HepG2 (cell line): Measurements from ENCODE around the gene NUP88. TPM values are rescaled to one million over a fixed set of nuclear protein-coding genes. Genes with fewer than 3 reads are reported as not detected.

ENCODE experiments used
- CEBPB ChIP-seq: IDR thresholded peaks from 2 replicates; pipeline ENCODE4 v1.6.1; 2011; ENCODE audit warnings: low read depth, low read length, improper control_type of control experiment, borderline replicate concordance
- JUND ChIP-seq: sonication (generic); formaldehyde crosslinking; IDR thresholded peaks from 2 replicates; pipeline ENCODE4 v1.8.0; 2022; ENCODE audit warnings: mild to moderate bottlenecking, missing genetic modification reagents
- KDM6A ChIP-seq: IDR thresholded peaks from 2 replicates; pipeline ENCODE4 v1.6.1; 2016; ENCODE audit warnings: low read depth
- PAWR ChIP-seq: sonication (generic); formaldehyde crosslinking; IDR thresholded peaks from 2 replicates; pipeline ENCODE4 v1.4.0; 2020; ENCODE audit warnings: missing genetic modification reagents, mild to moderate bottlenecking, borderline replicate concordance
- POLR2AphosphoS2 ChIP-seq: IDR thresholded peaks from 2 replicates; pipeline ENCODE4 v1.6.1; 2011; ENCODE audit warnings: low read depth, low read length, improper control_type of control experiment
- RBFOX2 ChIP-seq: fragments of 200-400 bp; formaldehyde crosslinking; IDR thresholded peaks from 2 replicates; pipeline ENCODE4 v1.6.1; 2017; ENCODE audit warnings: low read depth, mild to moderate bottlenecking, low read length
- SMARCC2 ChIP-seq: fragments of 450-650 bp; IDR thresholded peaks from 2 replicates; pipeline ENCODE4 v1.6.1; 2017; ENCODE audit warnings: antibody characterized with exemption, mild to moderate bottlenecking
- TEAD2 ChIP-seq: sonication (generic); formaldehyde crosslinking; IDR thresholded peaks from 2 replicates; pipeline ENCODE4 v1.9.0; 2021; ENCODE audit warnings: missing genetic modification reagents
- YEATS4 ChIP-seq: sonication (generic); formaldehyde crosslinking; IDR thresholded peaks from 2 replicates; pipeline ENCODE4 v1.4.0; 2020; ENCODE audit warnings: missing genetic modification reagents, borderline replicate concordance
- ZFP36L1 ChIP-seq: sonication (generic); formaldehyde crosslinking; IDR thresholded peaks from 2 replicates; pipeline ENCODE4 v1.8.0; 2022; ENCODE audit warnings: mild to moderate bottlenecking, missing genetic modification reagents, moderate library complexity
- ZNF619 ChIP-seq: sonication (generic); formaldehyde crosslinking; IDR thresholded peaks from 2 replicates; pipeline ENCODE4 v1.4.0; 2020; ENCODE audit warnings: mild to moderate bottlenecking, missing genetic modification reagents
- polyA plus RNA-seq, 8 experiments: library from polyadenylated mRNA; depleted of rRNA in 3 of 8; stranded (reverse) in 7 of 8; unstranded in 1 of 8; fragments of >200 nt; fragmentation: Illumina TruSeq in 4 of 8; extraction: Trizol in 4 of 8; gene quantifications; 2 replicates each; pipeline versions ENCODE4 v1.2.1 to v1.2.3, GENCODE V29; 2011 to 2016; ENCODE audit warnings: low read depth in 4 of 8, missing spikeins in 1 of 8, mixed read lengths in 1 of 8; ENCODE audit not compliant: insufficient read depth in 1 of 8
- total RNA-seq, 5 experiments: library from RNA; depleted of rRNA; stranded (reverse); fragments of >200 nt; fragmentation: Illumina TruSeq; extraction: Trizol; gene quantifications; 2 replicates each; pipeline ENCODE4 v1.2.3, GENCODE V29; 2016; ENCODE audit warnings: low read depth in 1 of 5
- TF ChIP-seq, protein P1 (sequence below): sonication (generic); formaldehyde crosslinking; IDR thresholded peaks from 2 replicates; pipeline ENCODE4 v1.4.0; 2020; ENCODE audit warnings: missing genetic modification reagents
- TF ChIP-seq, protein P2 (sequence below): sonication (generic); formaldehyde crosslinking; IDR thresholded peaks from 2 replicates; pipeline ENCODE4 v1.4.0; 2020; ENCODE audit warnings: missing genetic modification reagents
- TF ChIP-seq, protein P3 (sequence below): fragments of 450-650 bp; IDR thresholded peaks from 2 replicates; pipeline ENCODE4 v1.6.1; 2016
- TF ChIP-seq, protein P4 (sequence below): sonication (generic); formaldehyde crosslinking; conservative IDR thresholded peaks from 2 replicates; pipeline ENCODE4 v1.4.0; 2020; ENCODE audit warnings: missing genetic modification reagents
- TF ChIP-seq, protein P5 (sequence below): sonication (generic); formaldehyde crosslinking; IDR thresholded peaks from 2 replicates; pipeline ENCODE4 v1.4.0; 2020; ENCODE audit warnings: missing genetic modification reagents

The NUP88 gene
- total and polyA plus RNA-seq, 2 of the 13 experiments (the other 11 are each of a cell fraction or from before 2014, with no cell fraction given): 48.2 to 130 TPM

DNA sequence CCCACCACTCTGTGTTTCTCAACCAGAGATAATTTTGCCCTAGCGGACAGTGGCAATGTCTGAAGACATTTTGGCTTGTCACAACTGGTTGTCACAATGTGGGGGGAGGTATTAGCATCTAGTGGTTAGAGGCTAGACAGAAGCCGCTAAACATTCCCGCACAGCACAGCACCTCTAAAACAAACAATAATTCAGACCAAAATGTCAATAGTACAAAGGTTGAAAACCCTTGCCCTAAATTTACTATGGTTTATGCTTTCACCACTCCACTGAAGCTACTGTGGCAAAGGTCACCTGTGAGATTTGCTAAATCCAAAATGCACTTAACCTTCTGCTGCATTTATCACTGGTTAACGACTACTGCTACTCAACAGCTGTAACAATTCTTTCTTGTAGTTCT lies 14.1 kb downstream of the NUP88 start (continued):
- TF ChIP-seq, protein P1, sequence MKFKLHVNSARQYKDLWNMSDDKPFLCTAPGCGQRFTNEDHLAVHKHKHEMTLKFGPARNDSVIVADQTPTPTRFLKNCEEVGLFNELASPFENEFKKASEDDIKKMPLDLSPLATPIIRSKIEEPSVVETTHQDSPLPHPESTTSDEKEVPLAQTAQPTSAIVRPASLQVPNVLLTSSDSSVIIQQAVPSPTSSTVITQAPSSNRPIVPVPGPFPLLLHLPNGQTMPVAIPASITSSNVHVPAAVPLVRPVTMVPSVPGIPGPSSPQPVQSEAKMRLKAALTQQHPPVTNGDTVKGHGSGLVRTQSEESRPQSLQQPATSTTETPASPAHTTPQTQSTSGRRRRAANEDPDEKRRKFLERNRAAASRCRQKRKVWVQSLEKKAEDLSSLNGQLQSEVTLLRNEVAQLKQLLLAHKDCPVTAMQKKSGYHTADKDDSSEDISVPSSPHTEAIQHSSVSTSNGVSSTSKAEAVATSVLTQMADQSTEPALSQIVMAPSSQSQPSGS (CRISPR knock-in tag): no peak
- TF ChIP-seq CEBPB (0 out of 2 replicates have a peak, but pooled peaks have one; percentile 10), POLR2AphosphoS2 (no peak), PAWR (CRISPR knock-in tag) (no peak), JUND (no peak), SMARCC2 (no peak), ZNF619 (CRISPR knock-in tag) (no peak), TEAD2 (no peak), KDM6A (CRISPR knock-in tag) (peak; percentile 90), RBFOX2 (no peak; the same call in 1 of the 2 replicates), YEATS4 (CRISPR knock-in tag) (no peak), ZFP36L1 (CRISPR knock-in tag) (no peak)
- TF ChIP-seq, protein P2, sequence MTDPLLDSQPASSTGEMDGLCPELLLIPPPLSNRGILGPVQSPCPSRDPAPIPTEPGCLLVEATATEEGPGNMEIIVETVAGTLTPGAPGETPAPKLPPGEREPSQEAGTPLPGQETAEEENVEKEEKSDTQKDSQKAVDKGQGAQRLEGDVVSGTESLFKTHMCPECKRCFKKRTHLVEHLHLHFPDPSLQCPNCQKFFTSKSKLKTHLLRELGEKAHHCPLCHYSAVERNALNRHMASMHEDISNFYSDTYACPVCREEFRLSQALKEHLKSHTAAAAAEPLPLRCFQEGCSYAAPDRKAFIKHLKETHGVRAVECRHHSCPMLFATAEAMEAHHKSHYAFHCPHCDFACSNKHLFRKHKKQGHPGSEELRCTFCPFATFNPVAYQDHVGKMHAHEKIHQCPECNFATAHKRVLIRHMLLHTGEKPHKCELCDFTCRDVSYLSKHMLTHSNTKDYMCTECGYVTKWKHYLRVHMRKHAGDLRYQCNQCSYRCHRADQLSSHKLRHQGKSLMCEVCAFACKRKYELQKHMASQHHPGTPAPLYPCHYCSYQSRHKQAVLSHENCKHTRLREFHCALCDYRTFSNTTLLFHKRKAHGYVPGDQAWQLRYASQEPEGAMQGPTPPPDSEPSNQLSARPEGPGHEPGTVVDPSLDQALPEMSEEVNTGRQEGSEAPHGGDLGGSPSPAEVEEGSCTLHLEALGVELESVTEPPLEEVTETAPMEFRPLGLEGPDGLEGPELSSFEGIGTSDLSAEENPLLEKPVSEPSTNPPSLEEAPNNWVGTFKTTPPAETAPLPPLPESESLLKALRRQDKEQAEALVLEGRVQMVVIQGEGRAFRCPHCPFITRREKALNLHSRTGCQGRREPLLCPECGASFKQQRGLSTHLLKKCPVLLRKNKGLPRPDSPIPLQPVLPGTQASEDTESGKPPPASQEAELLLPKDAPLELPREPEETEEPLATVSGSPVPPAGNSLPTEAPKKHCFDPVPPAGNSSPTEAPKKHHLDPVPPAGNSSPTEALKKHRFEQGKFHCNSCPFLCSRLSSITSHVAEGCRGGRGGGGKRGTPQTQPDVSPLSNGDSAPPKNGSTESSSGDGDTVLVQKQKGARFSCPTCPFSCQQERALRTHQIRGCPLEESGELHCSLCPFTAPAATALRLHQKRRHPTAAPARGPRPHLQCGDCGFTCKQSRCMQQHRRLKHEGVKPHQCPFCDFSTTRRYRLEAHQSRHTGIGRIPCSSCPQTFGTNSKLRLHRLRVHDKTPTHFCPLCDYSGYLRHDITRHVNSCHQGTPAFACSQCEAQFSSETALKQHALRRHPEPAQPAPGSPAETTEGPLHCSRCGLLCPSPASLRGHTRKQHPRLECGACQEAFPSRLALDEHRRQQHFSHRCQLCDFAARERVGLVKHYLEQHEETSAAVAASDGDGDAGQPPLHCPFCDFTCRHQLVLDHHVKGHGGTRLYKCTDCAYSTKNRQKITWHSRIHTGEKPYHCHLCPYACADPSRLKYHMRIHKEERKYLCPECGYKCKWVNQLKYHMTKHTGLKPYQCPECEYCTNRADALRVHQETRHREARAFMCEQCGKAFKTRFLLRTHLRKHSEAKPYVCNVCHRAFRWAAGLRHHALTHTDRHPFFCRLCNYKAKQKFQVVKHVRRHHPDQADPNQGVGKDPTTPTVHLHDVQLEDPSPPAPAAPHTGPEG (CRISPR knock-in tag): no peak
- TF ChIP-seq, protein P3, sequence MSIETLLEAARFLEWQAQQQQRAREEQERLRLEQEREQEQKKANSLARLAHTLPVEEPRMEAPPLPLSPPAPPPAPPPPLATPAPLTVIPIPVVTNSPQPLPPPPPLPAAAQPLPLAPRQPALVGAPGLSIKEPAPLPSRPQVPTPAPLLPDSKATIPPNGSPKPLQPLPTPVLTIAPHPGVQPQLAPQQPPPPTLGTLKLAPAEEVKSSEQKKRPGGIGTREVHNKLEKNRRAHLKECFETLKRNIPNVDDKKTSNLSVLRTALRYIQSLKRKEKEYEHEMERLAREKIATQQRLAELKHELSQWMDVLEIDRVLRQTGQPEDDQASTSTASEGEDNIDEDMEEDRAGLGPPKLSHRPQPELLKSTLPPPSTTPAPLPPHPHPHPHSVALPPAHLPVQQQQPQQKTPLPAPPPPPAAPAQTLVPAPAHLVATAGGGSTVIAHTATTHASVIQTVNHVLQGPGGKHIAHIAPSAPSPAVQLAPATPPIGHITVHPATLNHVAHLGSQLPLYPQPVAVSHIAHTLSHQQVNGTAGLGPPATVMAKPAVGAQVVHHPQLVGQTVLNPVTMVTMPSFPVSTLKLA: no peak
- TF ChIP-seq, protein P4, sequence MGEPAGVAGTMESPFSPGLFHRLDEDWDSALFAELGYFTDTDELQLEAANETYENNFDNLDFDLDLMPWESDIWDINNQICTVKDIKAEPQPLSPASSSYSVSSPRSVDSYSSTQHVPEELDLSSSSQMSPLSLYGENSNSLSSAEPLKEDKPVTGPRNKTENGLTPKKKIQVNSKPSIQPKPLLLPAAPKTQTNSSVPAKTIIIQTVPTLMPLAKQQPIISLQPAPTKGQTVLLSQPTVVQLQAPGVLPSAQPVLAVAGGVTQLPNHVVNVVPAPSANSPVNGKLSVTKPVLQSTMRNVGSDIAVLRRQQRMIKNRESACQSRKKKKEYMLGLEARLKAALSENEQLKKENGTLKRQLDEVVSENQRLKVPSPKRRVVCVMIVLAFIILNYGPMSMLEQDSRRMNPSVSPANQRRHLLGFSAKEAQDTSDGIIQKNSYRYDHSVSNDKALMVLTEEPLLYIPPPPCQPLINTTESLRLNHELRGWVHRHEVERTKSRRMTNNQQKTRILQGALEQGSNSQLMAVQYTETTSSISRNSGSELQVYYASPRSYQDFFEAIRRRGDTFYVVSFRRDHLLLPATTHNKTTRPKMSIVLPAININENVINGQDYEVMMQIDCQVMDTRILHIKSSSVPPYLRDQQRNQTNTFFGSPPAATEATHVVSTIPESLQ (CRISPR knock-in tag): no peak
- TF ChIP-seq, protein P5, sequence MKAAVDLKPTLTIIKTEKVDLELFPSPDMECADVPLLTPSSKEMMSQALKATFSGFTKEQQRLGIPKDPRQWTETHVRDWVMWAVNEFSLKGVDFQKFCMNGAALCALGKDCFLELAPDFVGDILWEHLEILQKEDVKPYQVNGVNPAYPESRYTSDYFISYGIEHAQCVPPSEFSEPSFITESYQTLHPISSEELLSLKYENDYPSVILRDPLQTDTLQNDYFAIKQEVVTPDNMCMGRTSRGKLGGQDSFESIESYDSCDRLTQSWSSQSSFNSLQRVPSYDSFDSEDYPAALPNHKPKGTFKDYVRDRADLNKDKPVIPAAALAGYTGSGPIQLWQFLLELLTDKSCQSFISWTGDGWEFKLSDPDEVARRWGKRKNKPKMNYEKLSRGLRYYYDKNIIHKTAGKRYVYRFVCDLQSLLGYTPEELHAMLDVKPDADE: no peak
